HG03108 (cell line): ENCODE results near the gene DYNC1LI1.

Source experiments
- ATAC-seq: cut with Tn5 transposase; IDR thresholded peaks from one replicate; pipeline ENCODE4 v1.9.1; 2021; ENCODE audit warnings: moderate library complexity; ENCODE audit not compliant: unreplicated experiment

DYNC1LI1 gene

DNA sequence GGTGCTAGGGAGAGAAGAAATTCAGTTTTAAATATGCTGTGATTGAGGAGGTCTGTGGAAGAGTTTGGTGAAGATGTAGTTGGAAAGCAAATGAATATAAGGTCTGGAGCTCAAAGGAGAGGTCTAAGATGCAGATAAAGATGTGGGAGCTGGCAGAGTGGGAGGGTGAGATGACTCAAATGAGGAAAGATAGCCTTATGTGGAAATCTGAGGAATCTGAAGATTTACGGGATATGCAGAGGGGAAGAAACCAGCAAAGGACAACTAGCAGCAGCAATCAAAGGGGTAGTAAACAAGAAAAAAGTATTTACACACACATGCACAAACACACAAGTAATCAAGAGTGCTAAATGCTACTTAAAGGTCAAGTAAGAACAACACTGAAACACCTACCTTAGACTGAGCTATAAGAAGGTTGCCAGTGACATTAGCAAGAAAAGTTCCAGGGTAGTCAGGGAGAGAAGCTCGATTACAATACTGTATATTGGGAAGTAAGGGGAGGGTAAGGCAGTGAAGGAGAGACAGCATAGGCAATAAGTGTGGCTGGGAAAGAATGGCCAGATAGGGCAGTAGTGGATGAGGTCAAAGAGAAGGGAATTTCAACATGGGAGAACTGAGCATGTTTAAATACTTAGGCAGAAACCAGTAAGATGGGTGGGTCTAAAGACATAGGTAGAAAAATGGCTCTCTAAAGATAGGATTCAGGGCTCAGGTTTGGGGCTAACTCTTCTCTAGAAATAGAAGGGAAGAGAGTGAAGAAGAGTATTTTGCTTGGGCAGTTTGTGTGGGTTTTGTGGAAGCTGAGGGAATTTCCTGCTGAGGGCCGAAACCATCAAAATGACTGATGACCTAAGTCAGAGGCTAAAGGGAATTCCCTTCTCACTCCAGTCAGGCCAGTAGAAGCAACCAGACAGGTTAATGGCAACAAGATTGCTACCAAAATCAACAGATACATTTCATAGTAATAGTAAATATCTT, 76.9 kb downstream of the DYNC1LI1 start:
- peak; percentile 83 for ATAC-seq

DNA sequence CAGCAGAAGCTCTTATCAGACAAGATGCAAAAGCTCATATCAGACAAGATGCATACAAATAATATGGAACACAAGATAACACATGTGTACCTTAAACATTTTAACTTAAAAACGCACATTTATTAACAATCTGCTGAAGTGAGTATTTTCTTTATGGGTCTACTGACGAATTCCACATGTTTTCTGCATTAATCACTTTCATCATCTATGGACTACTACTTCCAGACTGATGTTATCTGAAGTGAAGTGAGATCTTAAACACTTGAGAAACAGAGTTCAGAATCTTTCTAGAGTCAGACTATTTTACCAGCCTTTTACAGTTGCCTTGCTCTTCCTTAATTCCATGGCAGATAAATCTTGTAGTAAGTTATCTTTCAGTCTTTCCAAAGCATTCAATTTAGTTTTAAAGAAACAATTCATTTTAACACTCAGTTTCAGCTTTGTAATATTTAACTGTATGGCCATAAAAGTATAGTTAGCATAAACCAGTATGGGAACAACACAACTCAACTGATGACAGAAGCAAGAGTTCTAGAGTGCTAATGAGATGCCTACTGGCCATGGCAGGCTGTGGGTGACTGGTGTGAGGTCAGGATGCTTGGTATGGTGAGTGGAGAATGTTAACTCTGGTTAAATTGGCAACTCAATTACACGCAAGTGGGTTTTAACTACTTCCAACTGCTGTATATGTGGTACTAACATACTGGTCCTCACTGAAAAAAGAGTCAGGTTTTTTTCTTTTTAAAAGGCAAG, 77.8 kb downstream of the DYNC1LI1 start:
- no peak for ATAC-seq

DNA sequence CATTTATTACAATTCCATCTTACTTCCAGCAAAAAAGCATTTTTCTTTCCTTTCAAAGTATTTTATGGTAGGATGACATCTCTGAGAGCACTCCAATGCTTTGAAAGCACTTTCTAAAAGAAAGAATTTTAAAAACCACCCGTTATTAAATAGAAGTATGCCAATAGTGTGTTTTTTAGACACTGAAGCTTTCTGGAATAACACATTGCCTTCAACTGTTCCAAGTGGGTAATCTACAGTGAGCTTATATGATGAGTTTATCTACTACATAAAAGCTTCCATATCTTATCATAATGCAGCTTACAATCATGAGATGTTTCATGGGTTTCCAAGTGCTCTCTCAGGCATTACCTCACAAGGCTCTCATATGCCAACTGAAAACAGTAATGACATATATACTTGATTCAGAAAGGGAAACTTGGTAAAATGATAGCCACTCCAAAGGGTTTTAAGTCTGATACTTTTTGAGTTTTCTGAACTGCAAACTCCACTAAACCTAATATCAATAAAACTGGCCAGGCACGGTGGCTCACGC, 82.1 kb downstream of the DYNC1LI1 start:
- ATAC-seq, result no peak

GRCh38 chr3:32487781-32488473, 82.7 kb downstream of the DYNC1LI1 start:
- no peak for ATAC-seq

DNA sequence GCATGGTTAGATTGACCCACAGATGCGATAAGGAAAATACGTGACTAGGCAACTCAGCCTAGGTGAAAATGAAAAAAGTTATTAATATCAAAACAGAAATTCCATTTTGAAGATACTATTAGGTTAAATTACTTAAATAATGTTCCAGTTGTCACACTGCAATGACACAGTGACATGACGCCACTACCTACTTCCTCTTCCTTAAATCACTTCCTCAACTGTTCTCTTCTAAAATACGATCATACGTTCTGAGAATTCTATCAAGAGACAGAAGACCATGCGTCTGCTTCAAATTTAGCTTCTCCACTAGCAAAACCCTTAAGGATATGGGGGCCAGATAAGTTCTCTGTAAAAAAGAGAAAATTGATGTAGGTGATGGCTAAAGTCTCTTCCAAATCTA, 86.2 kb downstream of the DYNC1LI1 start:
- no peak for ATAC-seq

- no peak for ATAC-seq
Measured at GRCh38 chr3:32483772-32484171, 86.9 kb downstream of the DYNC1LI1 start.

DNA sequence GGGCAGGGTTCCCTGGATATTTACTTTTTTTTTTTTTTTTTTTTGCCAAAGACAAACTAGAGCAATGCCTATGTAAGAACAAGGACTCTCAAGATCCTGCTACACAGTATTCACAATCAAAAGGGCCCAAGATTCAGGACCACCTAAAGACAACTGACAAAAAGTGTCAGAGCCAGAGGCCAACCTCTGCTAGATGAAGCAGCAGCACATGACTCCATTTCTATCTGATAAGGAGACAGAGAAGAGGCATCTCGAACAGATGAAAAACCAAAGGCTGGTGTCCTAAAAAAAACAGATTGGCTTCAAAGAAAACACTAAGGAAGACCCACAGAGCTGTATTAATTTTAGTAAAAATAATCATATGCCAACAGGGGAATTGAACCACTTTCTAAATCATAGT, 88.0 kb downstream of the DYNC1LI1 start:
- ATAC-seq, result no peak

DNA sequence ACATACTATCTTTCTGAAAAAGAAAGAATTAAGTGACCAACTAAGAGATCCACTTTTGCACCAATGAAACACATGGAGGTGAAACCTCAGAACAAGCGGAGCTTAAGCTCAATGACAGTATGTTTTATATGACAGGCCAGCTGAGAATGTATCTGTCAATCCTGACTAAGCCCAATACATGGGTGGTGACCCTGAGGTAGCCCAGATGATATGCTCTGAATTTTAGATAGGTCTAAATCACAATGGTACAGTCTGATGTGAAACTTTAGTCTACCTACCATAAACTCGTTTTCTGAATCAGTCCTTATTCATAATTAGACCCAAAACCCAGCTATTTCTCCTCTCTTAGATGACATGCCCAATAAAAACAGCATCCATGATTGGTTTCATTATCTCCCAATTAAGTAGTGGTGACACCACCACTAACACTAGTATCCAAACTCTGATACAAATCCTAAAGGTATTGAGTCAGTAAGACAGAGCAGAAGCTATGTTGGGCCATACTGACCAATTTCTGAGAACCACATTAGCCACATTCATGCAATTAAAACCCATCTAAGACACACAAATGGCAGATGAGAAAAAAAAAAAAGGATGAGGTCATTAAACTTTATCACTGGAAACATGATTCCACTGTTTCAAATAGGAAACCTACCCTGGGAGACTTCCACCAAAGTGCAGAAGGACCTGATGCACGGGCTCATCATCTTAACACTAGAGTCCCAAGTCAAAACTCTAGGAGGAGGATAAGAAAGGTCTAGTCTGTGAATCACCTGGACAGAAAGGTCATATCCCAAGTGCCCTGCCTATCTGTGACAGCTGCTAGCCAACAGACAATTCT, 88.6 kb downstream of the DYNC1LI1 start:
- ATAC-seq, result no peak

DNA sequence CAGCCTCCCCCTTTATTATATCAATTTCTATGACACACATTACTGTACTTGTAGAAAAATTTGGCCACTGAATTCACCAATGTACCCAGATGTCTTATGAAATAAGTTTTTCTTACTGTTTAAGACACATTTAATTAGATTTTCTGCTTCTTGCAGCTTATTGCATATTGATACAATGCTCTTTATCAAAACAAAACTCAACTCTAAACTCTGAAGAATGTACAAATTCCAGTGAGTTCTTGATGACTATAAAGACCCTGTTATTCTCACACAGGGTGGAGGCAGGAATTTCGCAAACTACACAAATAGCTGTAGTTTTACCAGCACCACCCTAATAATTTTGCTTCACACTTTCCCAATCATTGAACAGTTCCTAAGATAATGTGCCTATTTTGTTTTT, 90.1 kb downstream of the DYNC1LI1 start:
- no peak for ATAC-seq
